Stimulated activated CD4-positive, alpha-beta T cell treated with anti-CD3 and anti-CD28 coated beads, Interleukin-4, amount 100 ng/mL, for 48 hours (primary cell): ENCODE measurements around the gene LRRC42.

ENCODE experiments used
- DNase-seq, 2 donors: peaks; one replicate each; pipeline ENCODE4 v3.0.0-alpha.2; 2020; ENCODE audit warnings: low read depth in 2 of 2

LRRC42 gene

DNA sequence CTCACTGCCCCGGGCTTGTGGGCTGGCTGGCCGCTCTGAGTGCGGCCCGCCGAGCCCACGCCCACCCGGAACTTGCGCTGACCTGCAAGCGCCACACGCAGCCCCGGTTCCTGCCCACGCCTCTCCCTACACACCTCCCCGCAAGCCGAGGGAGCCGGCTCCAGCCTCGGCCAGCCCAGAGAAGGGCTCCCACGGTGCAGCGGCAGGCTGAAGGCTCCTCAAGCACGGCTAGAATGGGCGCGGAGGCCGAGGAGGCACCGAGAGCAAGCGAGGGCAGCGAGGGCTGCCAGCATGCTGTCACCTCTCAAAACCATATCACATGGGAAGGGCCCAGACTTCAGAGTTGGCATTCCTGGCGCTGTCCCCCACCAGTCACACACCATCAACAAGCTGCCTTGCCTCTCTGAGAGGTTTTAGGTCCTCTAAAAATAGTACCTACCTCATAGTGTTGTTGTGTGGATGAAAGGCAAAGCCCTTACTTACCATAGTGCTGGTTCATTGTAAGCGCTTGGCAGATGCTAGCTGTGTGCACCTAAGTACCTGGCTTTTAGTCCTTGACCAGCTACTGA lies 58.4 kb downstream of the LRRC42 start:
- DNase-seq: no peak

- no peak for DNase-seq
Measured at GRCh38 chr1:54006508-54006907, 60.4 kb downstream of the LRRC42 start.

DNA sequence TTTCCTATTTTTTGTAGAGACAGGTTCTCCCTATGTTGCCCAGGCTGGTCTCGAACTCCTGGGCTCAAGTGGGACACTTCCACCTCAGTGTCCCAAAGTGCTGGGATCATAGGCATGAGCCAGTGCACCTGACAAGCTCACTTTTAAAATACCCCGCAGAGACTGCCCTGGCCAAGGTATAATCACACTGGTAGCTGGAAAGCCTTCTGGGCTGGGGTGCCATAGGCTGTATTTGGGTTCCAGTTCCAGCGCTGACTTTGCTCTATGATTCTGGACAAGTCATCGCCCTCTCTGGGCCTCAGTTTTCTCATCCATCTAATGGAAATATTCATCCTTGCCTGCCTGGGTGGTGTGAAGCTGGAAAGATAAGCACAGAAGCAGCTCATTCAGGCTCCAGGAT lies 61.5 kb downstream of the LRRC42 start:
- no peak for DNase-seq

DNA sequence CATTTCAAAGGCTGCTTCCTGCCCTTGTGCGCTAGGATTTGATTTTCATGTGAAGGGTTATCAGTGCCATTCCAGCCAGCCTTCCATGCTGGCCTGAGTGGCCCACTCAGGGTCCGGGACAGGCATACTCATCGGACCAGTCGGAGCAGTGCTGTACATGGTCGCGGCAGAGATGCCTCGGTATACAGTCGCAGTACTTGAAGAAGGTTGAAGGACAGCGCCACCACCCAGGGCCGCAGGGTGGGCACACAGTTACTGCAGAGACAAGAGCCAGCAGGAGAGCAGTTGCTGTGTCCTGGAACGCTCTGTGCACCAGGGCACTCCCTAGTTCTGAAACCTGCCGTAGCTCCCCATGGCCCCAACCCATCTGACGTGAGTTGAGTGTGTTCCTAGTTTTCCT lies 62.7 kb downstream of the LRRC42 start:
- DNase-seq: no peak

DNA sequence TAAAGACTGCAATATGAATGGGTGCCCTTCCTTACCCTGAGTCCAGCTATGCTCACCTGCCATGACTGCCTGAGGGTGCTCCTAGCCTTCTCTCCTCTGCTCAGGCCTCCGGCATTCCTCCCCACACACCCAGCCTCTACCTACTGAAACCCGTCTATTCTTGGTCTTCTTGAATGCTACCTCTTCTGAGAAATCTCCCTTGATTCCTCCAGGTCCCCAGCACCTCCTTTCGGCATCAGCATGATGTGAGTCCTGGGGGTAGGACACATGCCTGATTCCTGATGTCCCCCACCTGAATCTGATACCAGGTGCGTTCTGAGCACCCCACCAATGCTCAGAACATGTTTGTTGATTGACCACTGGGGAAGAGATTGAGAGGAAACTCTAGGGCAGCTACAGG lies 63.3 kb downstream of the LRRC42 start:
- DNase-seq: no peak

- no peak for DNase-seq
Measured at GRCh38 chr1:54010415-54011117, 64.4 kb downstream of the LRRC42 start.

DNA sequence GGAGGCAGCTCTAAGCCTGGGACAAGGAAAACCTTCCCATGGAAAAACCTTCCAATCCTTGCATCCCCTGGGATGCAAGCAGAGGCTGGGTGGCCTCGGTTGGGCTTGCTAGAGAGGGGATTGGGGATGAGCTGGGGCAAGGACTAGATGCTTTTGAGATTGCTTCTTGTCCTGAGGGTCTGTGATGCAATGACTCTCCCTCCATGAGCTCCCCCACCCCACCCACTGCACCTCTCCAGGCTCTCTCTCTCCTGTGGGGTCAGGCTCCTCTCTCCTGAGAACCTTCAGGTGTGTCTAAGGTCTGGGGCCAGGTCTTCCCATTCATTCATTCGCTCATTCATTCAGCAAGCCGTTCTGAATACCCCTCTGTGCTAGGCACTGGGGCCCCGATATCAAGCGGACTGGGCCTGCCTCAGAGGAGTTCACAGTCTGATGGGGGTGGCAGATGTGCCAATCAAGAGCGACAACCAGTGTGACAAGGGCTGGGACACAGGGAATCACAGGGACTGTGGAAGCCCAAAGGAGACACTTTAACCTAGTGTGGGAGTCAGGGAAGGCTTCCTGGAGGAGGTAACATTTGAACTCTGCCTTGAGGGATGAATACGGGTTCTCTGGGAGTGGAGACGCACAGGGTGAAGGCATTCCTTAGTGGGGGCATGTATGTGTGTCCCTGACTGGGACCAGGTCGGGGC lies 65.3 kb downstream of the LRRC42 start:
- no peak for DNase-seq

DNA sequence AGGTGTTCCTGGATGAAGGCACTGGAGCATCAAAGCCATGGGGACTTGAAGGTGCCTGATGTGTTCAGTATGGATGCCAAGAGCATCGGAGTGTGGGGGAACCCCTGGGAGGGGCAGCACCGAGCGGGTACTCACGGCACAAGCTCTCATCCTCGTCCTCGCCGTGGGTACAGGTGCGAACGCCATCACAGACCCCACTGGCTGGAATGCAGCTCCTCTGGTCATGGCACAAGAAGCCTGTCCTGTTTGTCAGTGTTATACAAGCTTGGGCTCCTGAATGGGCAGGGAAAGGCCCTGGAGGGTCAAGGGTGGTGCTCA lies 65.8 kb downstream of the LRRC42 start:
- DNase-seq: no peak

DNA sequence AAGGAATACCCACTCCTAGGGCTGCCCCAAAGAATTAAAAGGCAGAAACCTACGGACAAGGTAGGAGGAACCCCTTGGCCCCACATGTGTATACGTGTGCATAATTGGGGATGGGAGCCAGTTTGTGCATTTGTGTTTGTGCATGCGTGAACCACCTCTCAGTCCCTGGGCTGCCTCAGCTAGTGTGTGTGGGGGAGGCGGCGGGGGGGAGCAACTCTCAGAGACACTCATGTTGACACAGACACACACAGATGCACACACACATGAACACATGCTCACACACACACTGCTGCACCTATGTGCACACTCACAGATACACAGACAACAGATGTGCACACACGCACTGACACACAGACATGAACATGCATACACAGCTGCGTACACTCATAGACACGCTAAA lies 66.7 kb downstream of the LRRC42 start:
- DNase-seq: no peak

GRCh38 chr1:54013393-54014008 lies 67.4 kb downstream of the LRRC42 start:
- no peak for DNase-seq

DNA sequence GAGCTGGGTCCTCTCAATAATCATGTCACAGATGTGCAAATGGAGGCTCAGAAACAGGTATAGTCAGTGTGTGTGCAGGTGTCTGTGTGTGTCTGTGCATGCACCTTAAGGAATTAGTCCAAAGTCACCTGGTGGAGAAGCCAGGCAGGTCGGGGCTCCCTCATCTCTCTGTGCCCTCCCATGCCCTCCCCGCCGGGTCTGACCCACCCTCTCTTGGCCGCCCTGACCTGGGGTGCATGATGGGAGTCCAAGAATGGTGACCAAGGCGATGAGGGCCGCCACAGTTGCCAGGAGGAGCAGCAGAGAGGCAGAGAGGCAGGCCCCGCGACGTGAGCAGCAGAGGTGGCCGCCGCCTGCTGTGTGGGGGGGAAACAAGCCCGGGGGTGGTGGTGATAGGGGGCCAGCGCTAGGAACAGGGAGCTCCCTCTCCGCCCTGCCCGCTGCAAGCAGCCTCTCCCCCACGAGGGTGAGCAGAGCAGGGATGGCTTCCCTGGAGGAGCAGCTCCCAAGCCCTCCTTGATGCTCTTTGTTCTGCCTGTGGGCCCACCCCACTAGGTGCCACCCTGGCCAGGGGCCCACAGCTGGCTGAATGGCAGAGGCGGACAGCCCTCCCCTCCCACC lies 68.0 kb downstream of the LRRC42 start:
- no peak for DNase-seq

DNA sequence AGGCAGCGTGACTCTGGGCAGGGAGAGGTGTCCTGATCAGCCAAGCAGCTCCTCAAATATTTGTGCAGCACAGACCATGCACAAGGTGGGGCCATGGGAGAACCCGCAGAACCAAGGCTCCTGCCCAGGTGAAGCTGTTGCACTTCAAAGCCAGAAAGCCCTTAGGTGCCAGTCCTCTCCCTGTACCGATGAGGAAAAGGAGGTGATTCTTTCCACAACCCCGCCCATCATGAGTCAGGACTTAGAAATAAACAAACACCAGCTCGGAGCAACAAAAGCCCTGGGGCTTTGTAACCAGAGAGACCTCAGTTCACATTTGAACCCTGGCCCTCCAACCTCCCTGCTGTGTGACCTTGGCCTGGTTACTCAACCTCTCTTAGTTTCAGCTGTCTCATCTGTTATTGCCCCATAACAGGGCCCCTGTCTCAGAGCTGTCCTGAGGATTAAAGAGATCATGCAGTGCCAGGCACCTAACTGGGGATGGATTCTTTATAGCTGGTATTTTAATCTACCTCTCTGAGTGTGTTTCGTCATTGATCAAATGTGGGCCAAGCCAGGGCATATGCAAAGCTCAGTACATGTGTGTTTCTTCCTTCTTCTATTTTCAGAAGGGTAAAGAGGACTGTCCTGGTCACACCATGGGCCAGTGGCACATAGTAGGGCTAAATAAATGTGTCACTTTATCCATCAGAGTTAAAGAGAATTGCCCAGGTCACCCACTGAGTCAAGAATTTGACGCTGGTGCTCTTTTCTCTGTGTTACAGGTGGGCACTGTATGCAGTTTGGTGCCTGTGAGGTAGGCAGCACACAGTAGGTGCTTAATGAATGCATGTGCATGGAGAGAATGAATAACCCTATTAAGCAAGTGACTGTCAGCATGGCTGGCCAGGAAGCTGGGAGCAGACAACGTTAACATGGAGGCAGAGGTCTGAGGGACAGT lies 70.5 kb downstream of the LRRC42 start:
- DNase-seq: no peak
